H1 (cell line): Measurements from ENCODE around the gene LMTK2. TPM values are rescaled to one million over a fixed set of nuclear protein-coding genes. Genes with fewer than 3 reads are reported as not detected.

Experiments
- CTCF ChIA-PET: fragments of 300-600 bp; sonication (Branson Sonifier 250); formaldehyde crosslinking; loops from one replicate; lab custom pipeline; 2021; ENCODE audit not compliant: partially characterized antibody; lab: Charles Lee
- POLR2A ChIA-PET: fragments of 300-600 bp; sonication (Branson Sonifier 250); formaldehyde crosslinking; loops from one replicate; lab custom pipeline; 2021; ENCODE audit warnings: inconsistent platforms; ENCODE audit not compliant: partially characterized antibody; lab: Charles Lee
- DNase-seq, 2 experiments: peaks; one replicate each; pipeline versions ENCODE4 v3.0.0 to v3.0.0-alpha.2; 2010 to 2022; ENCODE audit warnings: low spot score in 2 of 2, low read depth in 1 of 2, mixed read lengths in 1 of 2
- FAIRE-seq: peaks from 2 replicates; lab custom pipeline; 2011; peaks lifted over from hg19 to GRCh38; lab: Jason Lieb, UNC
- H2AFZ ChIP-seq: 2 replicates; pipeline ENCODE4 v1.8.1; 2012; ENCODE audit warnings: low read length, inconsistent platforms
- H2AK5ac ChIP-seq: 2 replicates; pipeline ENCODE4 v1.6.1; 2013; ENCODE audit warnings: low read depth, low read length
- H2BK120ac ChIP-seq: replicated peaks from 2 replicates; pipeline ENCODE3; 2013; ENCODE audit warnings: low read depth, low read length, inconsistent platforms
- H2BK12ac ChIP-seq: 2 replicates; pipeline ENCODE4 v1.6.1; 2013; ENCODE audit warnings: low read depth, low read length
- H2BK15ac ChIP-seq: 2 replicates; pipeline ENCODE4 v1.6.1; 2013; ENCODE audit warnings: low read length
- H2BK20ac ChIP-seq: 2 replicates; pipeline ENCODE4 v1.6.1; 2013; ENCODE audit warnings: low read length
- H2BK5ac ChIP-seq: 2 replicates; pipeline ENCODE4 v1.6.1; 2013; ENCODE audit warnings: low read depth, low read length
- H3K14ac ChIP-seq: 2 replicates; pipeline ENCODE4 v1.6.1; 2013; ENCODE audit warnings: inconsistent platforms; ENCODE audit not compliant: insufficient read length
- H3K18ac ChIP-seq: 2 replicates; pipeline ENCODE4 v1.6.1; 2013; ENCODE audit warnings: low read length; ENCODE audit errors: extremely low read depth
- H3K23ac ChIP-seq: 2 replicates; pipeline ENCODE4 v1.6.1; 2013; ENCODE audit warnings: inconsistent platforms; ENCODE audit not compliant: insufficient read length
- H3K23me2 ChIP-seq: 2 replicates; pipeline ENCODE4 v1.6.1; 2013; ENCODE audit warnings: low read depth, low read length
- H3K27ac ChIP-seq: 2 replicates; pipeline ENCODE4 v1.6.1; 2011; ENCODE audit warnings: low read depth, low read length, inconsistent platforms
- H3K27me3 ChIP-seq, 4 experiments: replicated peaks in 1 of 4; 1 replicate in 1 of 4; 2 replicates in 3 of 4; pipeline versions ENCODE4 v1.6.1 to v1.8.1; 2011 to 2013; ENCODE audit warnings: low read length in 3 of 4, mild to moderate bottlenecking in 3 of 4, inconsistent platforms in 2 of 4, mixed read lengths in 2 of 4, moderate library complexity in 1 of 4; ENCODE audit not compliant: control insufficient read depth in 3 of 4, insufficient read depth in 3 of 4; ENCODE audit errors: extremely low read depth in 1 of 4
- H3K36me3 ChIP-seq, 4 experiments: 2 replicates each; pipeline versions ENCODE4 v1.6.1 to v1.8.1; 2011 to 2013; ENCODE audit warnings: mild to moderate bottlenecking in 4 of 4, low read length in 3 of 4, moderate library complexity in 2 of 4, control low read depth in 1 of 4, inconsistent platforms in 1 of 4; ENCODE audit not compliant: insufficient read depth in 4 of 4, control insufficient read depth in 2 of 4
- H3K4ac ChIP-seq: replicated peaks from 2 replicates; pipeline ENCODE3; 2013; ENCODE audit warnings: low read length, low read depth, mixed read lengths, inconsistent platforms; ENCODE audit not compliant: insufficient read length
- H3K4me1 ChIP-seq, 4 experiments: replicated peaks in 1 of 4; 1 replicate in 1 of 4; 2 replicates in 3 of 4; pipeline versions ENCODE4 v1.6.1 to v1.8.1; 2011 to 2013; ENCODE audit warnings: low read length in 3 of 4, inconsistent platforms in 2 of 4, mixed read lengths in 1 of 4; ENCODE audit not compliant: insufficient read depth in 4 of 4, control insufficient read depth in 3 of 4
- H3K4me2 ChIP-seq, 2 experiments: 2 replicates each; pipeline versions ENCODE4 v1.6.1 to v1.8.1; 2011 to 2013; ENCODE audit warnings: low read depth in 2 of 2, low read length in 2 of 2, control low read depth in 1 of 2, inconsistent platforms in 1 of 2, mild to moderate bottlenecking in 1 of 2; ENCODE audit not compliant: insufficient read depth in 1 of 2
- H3K4me3 ChIP-seq, 4 experiments: fragments of 200-600, 300-600 bp in 1 of 4; sonication (generic), shearing (Covaris generic), sonication (Bioruptor Twin) in 1 of 4; 2 replicates each; pipeline versions ENCODE4 v1.5.1 to v1.8.1; 2011 to 2016; ENCODE audit warnings: low read length in 4 of 4, low read depth in 3 of 4, control low read depth in 2 of 4, inconsistent platforms in 2 of 4, mild to moderate bottlenecking in 2 of 4, mixed read lengths in 1 of 4, moderate library complexity in 1 of 4; ENCODE audit not compliant: insufficient read depth in 2 of 4; ENCODE audit errors: extremely low read depth in 1 of 4
- H3K56ac ChIP-seq: replicated peaks from 2 replicates; pipeline ENCODE3; 2013; ENCODE audit warnings: low read depth, mild to moderate bottlenecking, mixed read lengths, low read length, inconsistent platforms; ENCODE audit not compliant: insufficient read length
- H3K79me1 ChIP-seq: 2 replicates; pipeline ENCODE4 v1.6.1; 2013; ENCODE audit warnings: low read depth, low read length, control low read depth
- H3K79me2 ChIP-seq, 2 experiments: 2 replicates each; pipeline versions ENCODE4 v1.6.1 to v1.8.1; 2012 to 2013; ENCODE audit warnings: low read length in 2 of 2, mild to moderate bottlenecking in 2 of 2, inconsistent platforms in 1 of 2; ENCODE audit not compliant: insufficient read depth in 2 of 2, control insufficient read depth in 1 of 2
- H3K9ac ChIP-seq, 4 experiments: replicated peaks in 1 of 4; 1 replicate in 1 of 4; 2 replicates in 3 of 4; pipeline versions ENCODE4 v1.6.1 to v1.8.1; 2011 to 2013; ENCODE audit warnings: low read depth in 3 of 4, low read length in 3 of 4, control low read depth in 2 of 4, mild to moderate bottlenecking in 2 of 4, moderate library complexity in 2 of 4, inconsistent platforms in 1 of 4; ENCODE audit errors: extremely low read depth in 1 of 4
- H3K9me3 ChIP-seq, 2 experiments: 2 replicates each; pipeline versions ENCODE4 v1.6.1 to v1.8.1; 2012 to 2013; ENCODE audit warnings: mild to moderate bottlenecking in 2 of 2, moderate library complexity in 2 of 2, control low read depth in 1 of 2, inconsistent platforms in 1 of 2, low read depth in 1 of 2, low read length in 1 of 2, mixed read lengths in 1 of 2; ENCODE audit not compliant: insufficient read depth in 2 of 2
- H4K20me1 ChIP-seq, 2 experiments: replicated peaks in 1 of 2; 2 replicates each; pipeline versions ENCODE3 to v1.8.1; 2011 to 2013; ENCODE audit warnings: inconsistent platforms in 2 of 2, low read length in 2 of 2, mild to moderate bottlenecking in 1 of 2; ENCODE audit not compliant: insufficient read depth in 2 of 2, control insufficient read depth in 1 of 2
- H4K5ac ChIP-seq: 2 replicates; pipeline ENCODE4 v1.6.1; 2013; ENCODE audit warnings: low read length, low read depth, mixed read lengths, inconsistent platforms; ENCODE audit not compliant: insufficient read length
- H4K8ac ChIP-seq: 2 replicates; pipeline ENCODE4 v1.8.0; 2013; ENCODE audit warnings: mild to moderate bottlenecking, moderate library complexity, low read length, inconsistent platforms; ENCODE audit not compliant: insufficient read depth; ENCODE audit errors: extremely low read depth
- H4K91ac ChIP-seq: replicated peaks from 2 replicates; pipeline ENCODE3; 2013; ENCODE audit warnings: low read length, mixed read lengths, inconsistent platforms; ENCODE audit not compliant: insufficient read length
- POLR2A ChIP-seq, 2 experiments: IDR thresholded peaks; 1 replicate in 1 of 2; 2 replicates in 1 of 2; pipeline ENCODE4 v1.6.1; 2011; ENCODE audit warnings: low read depth in 2 of 2, low read length in 2 of 2, mild to moderate bottlenecking in 2 of 2; ENCODE audit errors: control extremely low read depth in 1 of 2
- RFX5 ChIP-seq: IDR thresholded peaks from 2 replicates; pipeline ENCODE4 v1.6.1; 2011; ENCODE audit warnings: low read depth, low read length, improper control_type of control experiment, borderline replicate concordance
- WGBS, 2 experiments: shearing (Covaris generic) in 1 of 2; methylation state at CpG; one replicate each; pipeline versions ENCODE4 v1.1.6 to v1.1.7; 2013 to 2015; ENCODE audit warnings: low lambda C conversion rate in 2 of 2, mixed read lengths in 2 of 2, inconsistent platforms in 1 of 2, low coverage in 1 of 2, missing lambda C conversion rate in 1 of 2; ENCODE audit not compliant: insufficient replicate concordance in 2 of 2, insufficient coverage in 1 of 2, insufficient read length in 1 of 2; ENCODE audit errors: extremely low coverage in 1 of 2, missing lambda C conversion rate in 1 of 2; 5-methylcytosine and 5-hydroxymethylcytosine counted together
- polyA plus RNA-seq, 7 experiments: library from polyadenylated mRNA; depleted of rRNA in 3 of 7; stranded (reverse) in 5 of 7; unstranded in 2 of 7; fragments of >200 nt in 5 of 7; fragments of 200-250 nt in 2 of 7; gene quantifications; 1 replicate in 5 of 7; 2 replicates in 1 of 7; 4 replicates in 1 of 7; pipeline versions ENCODE4 v1.2.1 to v1.2.3, GENCODE V29; 2011 to 2013; ENCODE audit warnings: missing spikeins in 2 of 7, mixed read lengths in 2 of 7
- total RNA-seq: library from RNA; stranded (reverse); fragmentation: NEBNext Ultra II Directional; extraction: Animal tissue kit (Norgen Biotek cat#: 25700); gene quantifications from 2 replicates; pipeline ENCODE4 v1.2.1, GENCODE V29; 2021

LMTK2 gene
- total and polyA plus RNA-seq, 2 of the 8 experiments (the other 6 are each of a cell fraction or from before 2014, with no cell fraction given) = 9.7 to 30.7 TPM

GRCh38 chr7:98186452-98187137, 79.9 kb downstream of the LMTK2 start:
- Histone ChIP-seq H4K5ac (no peak overlapping the region), H3K79me2 (no peaks in the 10 kb centered on the region), H2BK120ac (no peak overlapping the region), H2BK5ac (no peak overlapping the region), H3K4me3 (no peak overlapping the region), H2BK12ac (no peak overlapping the region), H3K4me2 (no peak overlapping the region), H2AFZ (no peak overlapping the region), H3K27me3 (no peaks in the 10 kb centered on the region), H3K23ac (no peak overlapping the region), H3K79me1 (peaks cover 2% of the 10 kb centered on the region; the same call in 1 of the 2 replicates), H3K56ac (no peak overlapping the region), H3K36me3 (peaks cover 2 to 8% (median 2%) of the 10 kb centered on the region in 4 experiments; a peak in 5 of 8 replicates), H3K23me2 (no peaks in the 10 kb centered on the region), H3K27ac (no peak overlapping the region), H3K4ac (no peak overlapping the region), H3K14ac (no peak overlapping the region), H2BK15ac (no peak overlapping the region), H4K20me1 (peaks cover 0 to 4% of the 10 kb centered on the region in 2 experiments), H3K9ac (no peak overlapping the region), H2BK20ac (no peak overlapping the region), H2AK5ac (no peak overlapping the region), H4K91ac (no peak overlapping the region), H3K18ac (no peak overlapping the region), H3K9me3 (no peaks in the 10 kb centered on the region), H3K4me1 (peaks cover 0 to 2% (median 0%) of the 10 kb centered on the region in 4 experiments; a peak in 1 of 7 replicates), H4K8ac (no peak overlapping the region)
- CTCF ChIA-PET = interaction anchor here (0.9 to 2.1 kb wide), 3 partner anchors 9 to 173 kb away, joined by 4 to 11 read pairs (median 4); no protein-coding TSS in a partner anchor
- FAIRE-seq = no peak
- no peak for DNase-seq
- POLR2A ChIA-PET = interaction anchor here (1.8 kb wide), 1 partner anchor 56 kb away, joined by 3 read pairs; no protein-coding TSS in a partner anchor
- 85% methylated on average over 9 of the region's 9 CpGs; no CpG with 5 or more reads in 1 of the 2 experiments for WGBS, 2 experiments
- TF ChIP-seq RFX5 = no peak
- no peak for TF ChIP-seq POLR2A (IDR thresholded peaks at IDR 0.05; ENCODE audit: control extremely low read depth in 1 of 2, low read depth in 2 of 2, low read length in 2 of 2)
